Neural progenitor cell (in vitro differentiated cells): Measurements from ENCODE around the gene CHORDC1. TPM values are rescaled to one million over a fixed set of nuclear protein-coding genes. Genes with fewer than 3 reads are reported as not detected.

Experiments used
- DNase-seq: peaks from one replicate; pipeline ENCODE4 v3.0.0-alpha.2; 2016; ENCODE audit warnings: low spot score
- H2AFZ ChIP-seq: fragments of 200-600 bp; sonication (generic); replicated peaks from 2 replicates; pipeline ENCODE4 v1.6.1; 2016; ENCODE audit warnings: antibody characterized with exemption
- H3F3A ChIP-seq: fragments of 200-600 bp; sonication (generic); 2 replicates; pipeline ENCODE4 v1.6.1; 2016; ENCODE audit warnings: antibody characterized with exemption, low read depth
- H3K27ac ChIP-seq: fragments of 200-600 bp; sonication (generic); 2 replicates; pipeline ENCODE4 v1.5.1; 2016; ENCODE audit warnings: mild to moderate bottlenecking
- H3K27me3 ChIP-seq: fragments of 200-600 bp; sonication (generic); 2 replicates; pipeline ENCODE4 v1.6.1; 2016; ENCODE audit warnings: mild to moderate bottlenecking, moderate library complexity
- H3K36me3 ChIP-seq: fragments of 200-600 bp; sonication (generic); 2 replicates; pipeline ENCODE4 v1.5.1; 2016
- H3K4me1 ChIP-seq: fragments of 200-600 bp; sonication (generic); 2 replicates; pipeline ENCODE4 v1.6.1; 2016; ENCODE audit warnings: mixed run types
- H3K4me2 ChIP-seq: fragments of 200-600 bp; sonication (generic); 2 replicates; pipeline ENCODE4 v1.6.1; 2016
- H3K4me3 ChIP-seq: fragments of 200-600 bp; sonication (generic); 2 replicates; pipeline ENCODE4 v1.5.1; 2016
- H3K79me2 ChIP-seq: fragments of 200-600 bp; sonication (generic); 2 replicates; pipeline ENCODE4 v1.6.1; 2016; ENCODE audit warnings: low read depth
- H3K9ac ChIP-seq: fragments of 200-600 bp; sonication (generic); 2 replicates; pipeline ENCODE4 v1.6.1; 2016
- H3K9me3 ChIP-seq: fragments of 200-600 bp; sonication (generic); 2 replicates; pipeline ENCODE4 v1.5.1; 2016; ENCODE audit warnings: low read depth
- H4K20me1 ChIP-seq: fragments of 200-600 bp; sonication (generic); 2 replicates; pipeline ENCODE4 v1.6.1; 2016; ENCODE audit warnings: low read depth
- H3K27ac Mint-ChIP-seq: 3 replicates; pipeline ENCODE4 v1.8.0; 2021; ENCODE audit warnings: mixed read lengths
- H3K27me3 Mint-ChIP-seq: 2 replicates; pipeline ENCODE4 v1.8.0; 2022; ENCODE audit warnings: low read depth, mild to moderate bottlenecking, inconsistent platforms, moderate library complexity, mixed read lengths; ENCODE audit not compliant: insufficient read depth
- H3K36me3 Mint-ChIP-seq: 3 replicates; pipeline ENCODE4 v1.8.0; 2021; ENCODE audit warnings: mixed read lengths
- H3K4me1 Mint-ChIP-seq: 3 replicates; pipeline ENCODE4 v1.8.0; 2021; ENCODE audit warnings: mixed read lengths
- H3K4me3 Mint-ChIP-seq: 3 replicates; pipeline ENCODE4 v1.8.0; 2021; ENCODE audit warnings: mild to moderate bottlenecking, moderate library complexity, mixed read lengths
- H3K9me3 Mint-ChIP-seq: 3 replicates; pipeline ENCODE4 v1.8.0; 2020; ENCODE audit warnings: mixed read lengths
- CTCF ChIP-seq: fragments of 200-600 bp; sonication (generic); IDR thresholded peaks from 2 replicates; pipeline ENCODE4 v1.5.1; 2017; ENCODE audit warnings: antibody characterized with exemption, mild to moderate bottlenecking
- EZH2 ChIP-seq: fragments of 200-600 bp; sonication (generic); IDR thresholded peaks from 2 replicates; pipeline ENCODE4 v1.6.1; 2017; ENCODE audit warnings: antibody characterized with exemption, mild to moderate bottlenecking, moderate library complexity
- EZH2phosphoT487 ChIP-seq: fragments of 200-600 bp; sonication (generic); IDR thresholded peaks from 2 replicates; pipeline ENCODE4 v1.6.1; 2017; ENCODE audit warnings: antibody characterized with exemption
- total RNA-seq: library from RNA; depleted of rRNA; stranded (reverse); fragments of >200 nt; gene quantifications from 2 replicates; pipeline ENCODE4 v1.2.3, GENCODE V29; 2015; ENCODE audit warnings: low replicate concordance

Gene CHORDC1
- total RNA-seq, result 75.0 and 120 TPM in 2 replicates

GRCh38 chr11:90222459-90223247 lies at the start of gene CHORDC1:
Gene CHORDC1 (minus strand): TSS chr11:90223049. CDS start chr11:90222954, 95 bp downstream.
- H3K27ac ChIP-seq, result peak within 1 kb of the TSS; percentile 82
- peak within 1 kb of the TSS; percentile 84 for H3K9ac ChIP-seq
- peak within 1 kb of the TSS; percentile 98 for H3K4me2 ChIP-seq
- no peaks in the 10 kb centered on the region for H3K27me3 ChIP-seq
- peak within 1 kb of the TSS; percentile 99 for H3K4me3 Mint-ChIP-seq
- no peaks in the 10 kb centered on the region for H3K9me3 ChIP-seq
- H3K79me2 ChIP-seq, result peaks cover 63% of the 10 kb centered on the region
- DNase-seq, result peak; percentile 87
- peaks cover 46% of the 10 kb centered on the region for H4K20me1 ChIP-seq
- peaks cover 27% of the 10 kb centered on the region for H3K4me1 Mint-ChIP-seq
- peak within 1 kb of the TSS; percentile 72 for H3K4me3 ChIP-seq
- H3F3A ChIP-seq, result no peaks in the 10 kb centered on the region
- peaks cover 12% of the 10 kb centered on the region for H3K4me1 ChIP-seq
- H2AFZ ChIP-seq, result peak within 1 kb of the TSS; percentile 99
- peak within 1 kb of the TSS; percentile 99 for H3K27ac Mint-ChIP-seq
- H3K27me3 Mint-ChIP-seq, result peaks cover 2% of the 10 kb centered on the region
- peaks cover 8% of the 10 kb centered on the region for H3K36me3 Mint-ChIP-seq
- TF ChIP-seq CTCF (no peak), EZH2 (no peak), EZH2phosphoT487 (no peak)
- H3K9me3 Mint-ChIP-seq, result no peaks in the 10 kb centered on the region
- H3K36me3 ChIP-seq, result no peaks in the 10 kb centered on the region

GRCh38 chr11:90257158-90257525 lies 34.3 kb upstream of the CHORDC1 start:
- Histone ChIP-seq H3K4me2 (no peak overlapping the region), H3F3A (no peaks in the 10 kb centered on the region), H3K4me1 (no peaks in the 10 kb centered on the region), H3K9me3 (no peaks in the 10 kb centered on the region), H3K27ac (no peak overlapping the region), H2AFZ (no peak overlapping the region), H3K4me3 (no peak overlapping the region), H3K27me3 (no peaks in the 10 kb centered on the region), H3K9ac (no peak overlapping the region), H3K36me3 (no peaks in the 10 kb centered on the region), H4K20me1 (no peaks in the 10 kb centered on the region), H3K79me2 (no peaks in the 10 kb centered on the region)
- no peak overlapping the region for H3K4me3 Mint-ChIP-seq
- no peaks in the 10 kb centered on the region for H3K4me1 Mint-ChIP-seq
- peaks cover 3% of the 10 kb centered on the region for H3K27me3 Mint-ChIP-seq
- H3K27ac Mint-ChIP-seq, result no peak overlapping the region
- H3K9me3 Mint-ChIP-seq, result no peaks in the 10 kb centered on the region
- TF ChIP-seq EZH2 (no peak), EZH2phosphoT487 (no peak), CTCF (no peak)
- no peak for DNase-seq
- no peaks in the 10 kb centered on the region for H3K36me3 Mint-ChIP-seq

GRCh38 chr11:90256404-90257157 lies 33.7 kb upstream of the CHORDC1 start:
- no peaks in the 10 kb centered on the region for H3F3A ChIP-seq
- Mint-ChIP-seq H3K27me3 (peaks cover 3% of the 10 kb centered on the region), H3K4me3 (no peak overlapping the region), H3K4me1 (no peaks in the 10 kb centered on the region), H3K27ac (no peak overlapping the region), H3K9me3 (no peaks in the 10 kb centered on the region), H3K36me3 (no peaks in the 10 kb centered on the region)
- no peak overlapping the region for H3K4me3 ChIP-seq
- no peak for TF ChIP-seq EZH2
- TF ChIP-seq EZH2phosphoT487, result no peak
- no peak for TF ChIP-seq CTCF
- H3K4me1 ChIP-seq, result no peaks in the 10 kb centered on the region
- H4K20me1 ChIP-seq, result no peaks in the 10 kb centered on the region
- no peak for DNase-seq
- no peak overlapping the region for H3K9ac ChIP-seq
- no peak overlapping the region for H3K27ac ChIP-seq
- H3K79me2 ChIP-seq, result no peaks in the 10 kb centered on the region
- H3K4me2 ChIP-seq, result no peak overlapping the region
- no peaks in the 10 kb centered on the region for H3K9me3 ChIP-seq
- H3K27me3 ChIP-seq, result no peaks in the 10 kb centered on the region
- H3K36me3 ChIP-seq, result no peaks in the 10 kb centered on the region
- H2AFZ ChIP-seq, result no peak overlapping the region
